GM23338 (cell line): ENCODE results near the gene MLANA. TPM values are rescaled to one million over a fixed set of nuclear protein-coding genes. Genes with fewer than 3 reads are reported as not detected.

Source experiments
- ATAC-seq: fragments of 200-7000 bp; cut with Tn5 transposase; 3 replicates; pipeline ENCODE4 v1.9.1; 2020
- DNase-seq: peaks from one replicate; pipeline ENCODE4 v3.0.0-alpha.2; 2015; ENCODE audit warnings: low spot score
- H2AFZ ChIP-seq: fragments of 200-600 bp; sonication (generic); 2 replicates; pipeline ENCODE4 v1.8.0; 2016; ENCODE audit warnings: antibody characterized with exemption, mild to moderate bottlenecking, moderate library complexity
- H3F3A ChIP-seq: fragments of 200-600 bp; sonication (generic); replicated peaks from 2 replicates; pipeline ENCODE4 v1.8.0; 2017; ENCODE audit warnings: antibody characterized with exemption, mixed run types, low read depth
- H3K27ac ChIP-seq: fragments of 200-600 bp; sonication (generic); 2 replicates; pipeline ENCODE4 v1.6.1; 2016; ENCODE audit warnings: low read depth
- H3K27me3 ChIP-seq: fragments of 200-600 bp; sonication (generic); 2 replicates; pipeline ENCODE4 v1.8.0; 2016; ENCODE audit warnings: mild to moderate bottlenecking, mixed run types, moderate library complexity; ENCODE audit not compliant: insufficient read depth
- H3K36me3 ChIP-seq: fragments of 200-600 bp; sonication (generic); 2 replicates; pipeline ENCODE4 v1.8.0; 2016; ENCODE audit warnings: mild to moderate bottlenecking; ENCODE audit not compliant: insufficient read depth
- H3K4me1 ChIP-seq: fragments of 200-600 bp; sonication (generic); 2 replicates; pipeline ENCODE4 v1.8.0; 2016; ENCODE audit warnings: mild to moderate bottlenecking, moderate library complexity; ENCODE audit not compliant: insufficient read depth
- H3K4me2 ChIP-seq: fragments of 200-600 bp; sonication (generic); 2 replicates; pipeline ENCODE4 v1.7.1; 2017; ENCODE audit warnings: mixed run types
- H3K4me3 ChIP-seq: fragments of 200-600 bp; sonication (generic); 2 replicates; pipeline ENCODE4 v1.6.1; 2016; ENCODE audit warnings: mixed run types
- H3K79me2 ChIP-seq: fragments of 200-600 bp; sonication (generic); replicated peaks from 2 replicates; pipeline ENCODE4 v1.8.0; 2017; ENCODE audit warnings: mild to moderate bottlenecking; ENCODE audit not compliant: insufficient read depth
- H3K9me2 ChIP-seq: fragments of 200-600 bp; sonication (generic); 2 replicates; pipeline ENCODE4 v1.8.0; 2017; ENCODE audit not compliant: insufficient read depth
- H4K20me1 ChIP-seq: fragments of 200-600 bp; sonication (generic); replicated peaks from 2 replicates; pipeline ENCODE4 v1.8.0; 2017; ENCODE audit warnings: mild to moderate bottlenecking; ENCODE audit not compliant: insufficient read depth
- H3K27ac Mint-ChIP-seq: 2 replicates; pipeline ENCODE4 v1.8.0; 2020; ENCODE audit warnings: inconsistent platforms, mild to moderate bottlenecking, moderate library complexity, mixed read lengths
- H3K27me3 Mint-ChIP-seq: 3 replicates; pipeline ENCODE4 v1.8.0; 2022; ENCODE audit warnings: low read depth, mild to moderate bottlenecking, moderate library complexity, mixed read lengths, inconsistent platforms; ENCODE audit not compliant: insufficient read depth, poor library complexity
- H3K36me3 Mint-ChIP-seq: 3 replicates; pipeline ENCODE4 v1.8.0; 2021; ENCODE audit warnings: low read depth, mild to moderate bottlenecking, inconsistent platforms, moderate library complexity, mixed read lengths
- H3K4me1 Mint-ChIP-seq: 3 replicates; pipeline ENCODE4 v1.8.0; 2020; ENCODE audit warnings: mild to moderate bottlenecking, inconsistent platforms, mixed read lengths
- H3K4me3 Mint-ChIP-seq: 3 replicates; pipeline ENCODE4 v1.8.0; 2021; ENCODE audit warnings: moderate library complexity, mild to moderate bottlenecking, inconsistent platforms, mixed read lengths
- H3K9me3 Mint-ChIP-seq: 3 replicates; pipeline ENCODE4 v1.8.0; 2020; ENCODE audit warnings: moderate library complexity, mild to moderate bottlenecking, inconsistent platforms, mixed read lengths
- CREB1 ChIP-seq: fragments of 250-450 bp; sonication (Bioruptor Pico); IDR thresholded peaks from 2 replicates; pipeline ENCODE4 v1.5.0; 2020; ENCODE audit warnings: low read depth, mild to moderate bottlenecking, moderate library complexity
- EZH2 ChIP-seq: fragments of 200-600 bp; sonication (generic); IDR thresholded peaks from one replicate; pipeline ENCODE4 v1.8.0; 2017; ENCODE audit warnings: antibody characterized with exemption, mild to moderate bottlenecking, low read depth; ENCODE audit not compliant: unreplicated experiment
- EZH2phosphoT487 ChIP-seq: fragments of 200-600 bp; sonication (generic); IDR thresholded peaks from one replicate; pipeline ENCODE4 v1.8.1; 2018; ENCODE audit warnings: antibody characterized with exemption; ENCODE audit not compliant: unreplicated experiment
- JUNB ChIP-seq: IDR thresholded peaks from one replicate; pipeline ENCODE4 v1.6.1; 2016; ENCODE audit warnings: antibody characterized with exemption; ENCODE audit not compliant: unreplicated experiment
- NANOG ChIP-seq: IDR thresholded peaks from 2 replicates; pipeline ENCODE4 v1.6.1; 2016; ENCODE audit warnings: antibody characterized with exemption, borderline replicate concordance
- POLR2AphosphoS5 ChIP-seq: IDR thresholded peaks from 2 replicates; pipeline ENCODE4 v1.6.1; 2016; ENCODE audit warnings: antibody characterized with exemption, low read depth
- ZNF114 ChIP-seq: fragments of 250-450 bp; sonication (Bioruptor Pico); IDR thresholded peaks from 2 replicates; pipeline ENCODE4 v1.5.0; 2020; ENCODE audit warnings: mild to moderate bottlenecking, moderate library complexity
- ZNF331 ChIP-seq: fragments of 250-450 bp; sonication (Bioruptor Pico); IDR thresholded peaks from 2 replicates; pipeline ENCODE4 v1.5.0; 2020; ENCODE audit warnings: low read depth, mild to moderate bottlenecking, moderate library complexity
- polyA plus RNA-seq: library from polyadenylated mRNA; unstranded; fragments of >200 nt; fragmentation: Nextera tagmentation; extraction: Ambion mirVana; gene quantifications from 2 replicates; pipeline ENCODE4 v1.2.1, GENCODE V29; 2016
- total RNA-seq: library from RNA; depleted of rRNA; stranded (reverse); fragments of >200 nt; shearing (Covaris generic); gene quantifications from 2 replicates; pipeline ENCODE4 v1.2.3, GENCODE V29; 2014
- TF ChIP-seq, protein P1 (sequence below): IDR thresholded peaks from one replicate; pipeline ENCODE4 v1.6.1; 2018; ENCODE audit warnings: antibody characterized with exemption; ENCODE audit not compliant: unreplicated experiment
- TF ChIP-seq, protein P2 (sequence below): IDR thresholded peaks from 2 replicates; pipeline ENCODE4 v1.6.1; 2016; ENCODE audit warnings: antibody characterized with exemption

The MLANA gene
- total and polyA plus RNA-seq, 2 experiments from 2014 or later = not detected

DNA sequence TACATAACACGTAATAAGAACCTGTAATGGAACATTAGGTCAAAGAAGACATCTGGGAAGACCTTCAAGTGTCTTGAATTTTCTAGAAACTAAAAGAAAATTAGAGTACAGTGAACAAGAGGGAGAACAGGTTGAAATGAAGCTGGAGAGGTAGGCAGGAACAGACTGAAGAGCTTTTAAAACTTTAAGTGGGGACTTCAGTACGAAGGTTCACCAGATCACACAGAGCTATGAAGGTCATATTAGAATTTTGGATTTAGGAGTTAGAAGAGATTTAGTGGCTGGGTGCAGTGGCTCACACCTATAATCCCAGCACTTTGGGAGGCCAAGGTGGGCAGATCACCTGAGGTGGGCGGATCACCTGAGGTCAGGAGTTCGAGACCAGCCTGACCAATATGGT is 26.6 kb downstream of the MLANA start:
- no peaks in the 10 kb centered on the region for H3K9me2 ChIP-seq
- no peaks in the 10 kb centered on the region for H3K4me1 ChIP-seq
- H3K27me3 ChIP-seq = no peaks in the 10 kb centered on the region
- no peak overlapping the region for H3K4me2 ChIP-seq
- no peaks in the 10 kb centered on the region for H3K4me1 Mint-ChIP-seq
- H3K36me3 ChIP-seq = no peaks in the 10 kb centered on the region; the same call in 1 of the 2 replicates
- peaks cover 6% of the 10 kb centered on the region; the same call in 1 of the 3 replicates for H3K36me3 Mint-ChIP-seq
- no peak for ATAC-seq
- H3K27me3 Mint-ChIP-seq = no peaks in the 10 kb centered on the region
- no peak overlapping the region for H2AFZ ChIP-seq
- H3K4me3 Mint-ChIP-seq = no peak overlapping the region
- no peak overlapping the region for H3K27ac ChIP-seq
- H3K79me2 ChIP-seq = no peaks in the 10 kb centered on the region
- H3F3A ChIP-seq = no peaks in the 10 kb centered on the region
- no peak overlapping the region for H3K27ac Mint-ChIP-seq
- TF ChIP-seq ZNF331 (CRISPR knock-in tag) (no peak), EZH2 (no peak), EZH2phosphoT487 (no peak), ZNF114 (no peak), CREB1 (CRISPR knock-in tag) (no peak), POLR2AphosphoS5 (no peak), JUNB (no peak)
- TF ChIP-seq, protein P1, sequence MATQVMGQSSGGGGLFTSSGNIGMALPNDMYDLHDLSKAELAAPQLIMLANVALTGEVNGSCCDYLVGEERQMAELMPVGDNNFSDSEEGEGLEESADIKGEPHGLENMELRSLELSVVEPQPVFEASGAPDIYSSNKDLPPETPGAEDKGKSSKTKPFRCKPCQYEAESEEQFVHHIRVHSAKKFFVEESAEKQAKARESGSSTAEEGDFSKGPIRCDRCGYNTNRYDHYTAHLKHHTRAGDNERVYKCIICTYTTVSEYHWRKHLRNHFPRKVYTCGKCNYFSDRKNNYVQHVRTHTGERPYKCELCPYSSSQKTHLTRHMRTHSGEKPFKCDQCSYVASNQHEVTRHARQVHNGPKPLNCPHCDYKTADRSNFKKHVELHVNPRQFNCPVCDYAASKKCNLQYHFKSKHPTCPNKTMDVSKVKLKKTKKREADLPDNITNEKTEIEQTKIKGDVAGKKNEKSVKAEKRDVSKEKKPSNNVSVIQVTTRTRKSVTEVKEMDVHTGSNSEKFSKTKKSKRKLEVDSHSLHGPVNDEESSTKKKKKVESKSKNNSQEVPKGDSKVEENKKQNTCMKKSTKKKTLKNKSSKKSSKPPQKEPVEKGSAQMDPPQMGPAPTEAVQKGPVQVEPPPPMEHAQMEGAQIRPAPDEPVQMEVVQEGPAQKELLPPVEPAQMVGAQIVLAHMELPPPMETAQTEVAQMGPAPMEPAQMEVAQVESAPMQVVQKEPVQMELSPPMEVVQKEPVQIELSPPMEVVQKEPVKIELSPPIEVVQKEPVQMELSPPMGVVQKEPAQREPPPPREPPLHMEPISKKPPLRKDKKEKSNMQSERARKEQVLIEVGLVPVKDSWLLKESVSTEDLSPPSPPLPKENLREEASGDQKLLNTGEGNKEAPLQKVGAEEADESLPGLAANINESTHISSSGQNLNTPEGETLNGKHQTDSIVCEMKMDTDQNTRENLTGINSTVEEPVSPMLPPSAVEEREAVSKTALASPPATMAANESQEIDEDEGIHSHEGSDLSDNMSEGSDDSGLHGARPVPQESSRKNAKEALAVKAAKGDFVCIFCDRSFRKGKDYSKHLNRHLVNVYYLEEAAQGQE = no peak
- no peaks in the 10 kb centered on the region for H3K9me3 Mint-ChIP-seq
- no peak overlapping the region for H3K4me3 ChIP-seq
- DNase-seq = no peak
- no peaks in the 10 kb centered on the region; the same call in 1 of the 2 replicates for H4K20me1 ChIP-seq

DNA sequence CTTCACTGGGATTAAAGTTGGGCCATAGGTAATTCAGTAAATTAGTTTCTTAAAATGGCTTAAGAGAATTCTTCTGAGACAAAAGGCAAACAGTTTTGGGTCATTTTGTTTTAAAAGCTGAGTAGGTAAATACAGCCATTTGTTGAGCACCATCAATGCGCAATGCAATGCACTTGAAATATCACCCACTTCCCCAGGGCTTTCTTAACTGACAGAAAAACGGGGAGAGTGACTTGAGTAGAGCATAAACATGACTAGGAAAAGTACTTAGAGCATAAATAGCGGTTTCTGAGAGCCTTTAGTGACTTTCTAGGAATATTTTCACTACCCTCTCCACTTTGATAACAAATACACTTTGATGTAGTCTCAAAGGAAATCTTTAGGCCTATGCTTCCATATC is 27.2 kb downstream of the MLANA start:
- no peak overlapping the region for H3K4me3 Mint-ChIP-seq
- Histone ChIP-seq H3K36me3 (no peaks in the 10 kb centered on the region; the same call in 1 of the 2 replicates), H3F3A (no peaks in the 10 kb centered on the region), H4K20me1 (no peaks in the 10 kb centered on the region; the same call in 1 of the 2 replicates), H3K4me1 (no peaks in the 10 kb centered on the region), H3K27ac (no peak overlapping the region), H3K4me2 (no peak overlapping the region), H3K27me3 (no peaks in the 10 kb centered on the region), H2AFZ (no peak overlapping the region), H3K4me3 (no peak overlapping the region), H3K79me2 (no peaks in the 10 kb centered on the region), H3K9me2 (no peaks in the 10 kb centered on the region)
- DNase-seq (no peak), ATAC-seq (no peak)
- H3K9me3 Mint-ChIP-seq = no peaks in the 10 kb centered on the region
- no peak overlapping the region for H3K27ac Mint-ChIP-seq
- H3K4me1 Mint-ChIP-seq = no peaks in the 10 kb centered on the region
- peaks cover 6% of the 10 kb centered on the region; the same call in 1 of the 3 replicates for H3K36me3 Mint-ChIP-seq
- H3K27me3 Mint-ChIP-seq = no peaks in the 10 kb centered on the region
- TF ChIP-seq POLR2AphosphoS5 = no peak
- no peak for TF ChIP-seq NANOG
- no peak for TF ChIP-seq ZNF331 (CRISPR knock-in tag)
- TF ChIP-seq, protein P2, sequence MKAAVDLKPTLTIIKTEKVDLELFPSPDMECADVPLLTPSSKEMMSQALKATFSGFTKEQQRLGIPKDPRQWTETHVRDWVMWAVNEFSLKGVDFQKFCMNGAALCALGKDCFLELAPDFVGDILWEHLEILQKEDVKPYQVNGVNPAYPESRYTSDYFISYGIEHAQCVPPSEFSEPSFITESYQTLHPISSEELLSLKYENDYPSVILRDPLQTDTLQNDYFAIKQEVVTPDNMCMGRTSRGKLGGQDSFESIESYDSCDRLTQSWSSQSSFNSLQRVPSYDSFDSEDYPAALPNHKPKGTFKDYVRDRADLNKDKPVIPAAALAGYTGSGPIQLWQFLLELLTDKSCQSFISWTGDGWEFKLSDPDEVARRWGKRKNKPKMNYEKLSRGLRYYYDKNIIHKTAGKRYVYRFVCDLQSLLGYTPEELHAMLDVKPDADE = no peak
- TF ChIP-seq, protein P1 = no peak
- no peak for TF ChIP-seq CREB1 (CRISPR knock-in tag)
